Measurements from ENCODE around the gene GIT2. TPM values are rescaled to one million over a fixed set of nuclear protein-coding genes. Genes with fewer than 3 reads are reported as not detected.
"Not testable (repeated sequence)": the region's sequence is repeated elsewhere in the genome, so short reads cannot be mapped to it uniquely, and the experiment has no call there.

GIT2 gene
- total RNA-seq, 1 experiment from 2014 or later = 20.5 TPM

GRCh38 chr12:110006115-110006514, 9.9 kb upstream of the GIT2 start:
- no peak for DNase-seq (ENCODE audit: low read depth)

DNA sequence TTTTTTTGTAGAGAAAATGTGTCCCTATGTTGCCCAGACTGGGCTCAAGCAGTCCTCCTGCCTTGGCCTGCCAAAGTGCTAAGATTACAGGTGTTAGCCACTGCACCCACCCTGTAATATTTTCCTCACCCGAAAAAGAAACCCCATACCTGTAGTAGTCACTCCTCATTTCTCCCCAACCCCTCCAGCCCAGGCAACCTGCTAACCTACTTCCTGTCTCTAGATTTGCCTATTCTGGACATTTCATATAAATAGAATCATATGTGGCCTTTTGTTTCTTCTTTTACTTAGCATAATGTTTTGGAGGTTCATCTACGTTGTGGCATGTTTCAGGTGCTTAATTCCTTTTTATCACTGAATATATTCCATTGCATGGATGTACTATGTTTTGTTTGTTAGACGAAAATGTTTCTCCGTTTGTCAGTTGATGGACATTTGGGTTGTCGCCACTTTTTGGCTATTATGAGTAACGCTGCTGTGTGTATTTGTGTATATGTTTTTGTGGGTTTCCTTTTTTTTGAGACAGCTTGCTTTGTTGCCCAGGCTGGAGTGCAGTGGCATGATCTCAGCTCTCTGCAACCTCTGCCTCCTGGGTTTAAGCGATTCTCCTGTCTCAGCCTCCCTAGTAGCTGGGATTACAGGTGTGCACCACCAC, 9.3 kb upstream of the GIT2 start:
- DNase-seq (ENCODE audit: low read depth) = no peak

GRCh38 chr12:110004598-110004997, 8.4 kb upstream of the GIT2 start:
- DNase-seq (ENCODE audit: low read depth) = no peak

GRCh38 chr12:110002676-110003515, 6.7 kb upstream of the GIT2 start:
- DNase-seq (ENCODE audit: low read depth) = no peak

- peak; percentile 74 for DNase-seq (ENCODE audit: low read depth)
These were observed 5.4 kb upstream of the GIT2 start for GRCh38 chr12:110001596-110001995.

GRCh38 chr12:109999983-110000505, 3.9 kb upstream of the GIT2 start:
- DNase-seq (ENCODE audit: low read depth) = peak; percentile 19

GRCh38 chr12:109999649-109999971, 3.4 kb upstream of the GIT2 start:
- no peak for DNase-seq (ENCODE audit: low read depth)

GRCh38 chr12:109998904-109999648, 2.9 kb upstream of the GIT2 start, which contains the start of gene ANKRD13A:
Gene ANKRD13A (plus strand): TSS chr12:109999430. CDS start chr12:109999689, 259 bp downstream.
- DNase-seq (ENCODE audit: low read depth) = peak; percentile 93

- no peak for DNase-seq (ENCODE audit: low read depth)
These were observed 2.2 kb upstream of the GIT2 start for GRCh38 chr12:109998241-109998903.

GRCh38 chr12:109997393-109997792, 1.2 kb upstream of the GIT2 start:
- no peak for DNase-seq (ENCODE audit: low read depth)

DNA sequence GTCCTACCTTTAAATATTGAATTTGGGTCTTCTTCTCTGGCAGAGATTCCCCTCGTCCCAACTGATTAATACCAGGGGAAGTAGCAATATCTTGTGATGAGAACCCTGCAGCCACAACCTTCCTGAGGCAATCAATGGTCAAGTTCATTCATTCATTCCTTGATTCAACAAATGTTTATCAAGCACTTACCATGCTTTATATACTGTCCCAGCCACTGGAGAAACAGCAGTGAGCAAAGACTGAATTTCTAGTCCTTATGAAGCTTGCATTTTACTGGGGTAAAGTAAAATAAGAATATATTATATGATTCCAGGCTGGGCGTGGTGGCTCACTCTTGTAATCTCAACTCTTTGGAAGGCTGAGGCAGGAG, 300 bp upstream of the GIT2 start:
- DNase-seq (ENCODE audit: low read depth) = no peak

GRCh38 chr12:109995361-109995685, 845 bp downstream of the GIT2 start:
- DNase-seq (ENCODE audit: low read depth) = no peak

- DNase-seq (ENCODE audit: low read depth) = no peak
These were observed 1.6 kb downstream of the GIT2 start for GRCh38 chr12:109994401-109995175.

- no peak for DNase-seq (ENCODE audit: low read depth)
These were observed 3.1 kb downstream of the GIT2 start for GRCh38 chr12:109993091-109993490.

GRCh38 chr12:109991586-109991985, 4.6 kb downstream of the GIT2 start:
- DNase-seq (ENCODE audit: low read depth) = no peak

DNA sequence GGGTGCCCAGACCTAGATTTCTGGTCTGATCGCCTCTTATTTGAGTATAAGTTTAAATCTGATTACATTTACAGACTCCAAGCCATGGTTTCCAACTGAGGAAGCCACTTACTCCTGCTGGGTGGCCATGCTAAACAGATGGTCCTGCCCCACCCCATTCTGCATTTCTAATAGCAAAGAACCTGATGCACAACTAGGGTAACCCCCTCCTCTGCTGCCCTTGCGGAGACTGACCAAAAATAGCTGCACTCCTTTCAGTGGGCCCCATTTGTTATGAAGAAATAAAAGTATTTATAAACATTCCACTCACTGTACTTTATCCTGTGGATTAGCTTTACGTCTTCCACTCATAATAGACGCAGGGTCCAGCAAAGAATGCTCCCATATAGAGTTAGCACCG, 6.8 kb downstream of the GIT2 start:
- no peak for DNase-seq (ENCODE audit: low read depth)

DNA sequence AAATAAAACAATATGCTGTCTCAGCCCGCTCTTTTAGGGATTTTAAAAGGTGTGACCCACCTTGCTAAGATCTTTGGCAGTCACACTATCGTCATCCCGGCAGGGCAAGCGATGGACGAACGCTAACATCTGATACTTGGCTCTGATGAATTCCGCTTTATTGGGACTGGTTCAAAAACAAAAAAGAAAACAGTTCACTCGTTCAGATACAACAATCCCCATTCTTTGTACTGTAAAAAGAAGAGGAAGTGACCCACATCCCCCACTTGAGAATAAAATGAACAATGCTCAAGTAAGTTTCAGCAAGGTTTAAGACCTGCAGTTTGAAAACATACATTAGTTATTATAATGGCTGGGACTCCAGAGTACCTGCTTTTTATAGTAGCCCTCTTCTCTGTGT, 7.3 kb downstream of the GIT2 start:
- DNase-seq (ENCODE audit: low read depth) = no peak

DNA sequence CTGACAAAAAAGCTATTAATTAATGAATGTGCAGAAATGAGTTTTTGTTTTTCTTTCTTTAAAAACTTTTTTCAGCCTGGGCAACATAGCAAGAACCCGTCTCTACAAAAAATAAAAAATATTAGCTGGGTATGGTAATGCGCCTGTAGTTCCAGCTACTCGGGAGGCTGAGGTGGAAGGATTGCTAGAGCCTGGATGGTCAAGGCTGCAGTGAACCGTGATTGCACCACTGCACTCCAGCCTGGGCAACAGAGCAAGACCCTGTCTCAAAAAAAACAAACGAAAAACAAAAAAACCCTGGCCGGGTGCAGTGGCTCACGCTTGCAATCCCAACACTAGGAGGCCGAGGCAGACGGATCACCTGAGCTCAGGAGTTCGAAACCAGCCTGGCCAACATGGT, 7.9 kb downstream of the GIT2 start:
- DNase-seq (ENCODE audit: low read depth) = no peak

- no peak for DNase-seq (ENCODE audit: low read depth)
These were observed 8.6 kb downstream of the GIT2 start for GRCh38 chr12:109987615-109988014.

GRCh38 chr12:109986236-109986635, 9.9 kb downstream of the GIT2 start:
- not testable (repeated sequence) for DNase-seq (ENCODE audit: low read depth)

DNA sequence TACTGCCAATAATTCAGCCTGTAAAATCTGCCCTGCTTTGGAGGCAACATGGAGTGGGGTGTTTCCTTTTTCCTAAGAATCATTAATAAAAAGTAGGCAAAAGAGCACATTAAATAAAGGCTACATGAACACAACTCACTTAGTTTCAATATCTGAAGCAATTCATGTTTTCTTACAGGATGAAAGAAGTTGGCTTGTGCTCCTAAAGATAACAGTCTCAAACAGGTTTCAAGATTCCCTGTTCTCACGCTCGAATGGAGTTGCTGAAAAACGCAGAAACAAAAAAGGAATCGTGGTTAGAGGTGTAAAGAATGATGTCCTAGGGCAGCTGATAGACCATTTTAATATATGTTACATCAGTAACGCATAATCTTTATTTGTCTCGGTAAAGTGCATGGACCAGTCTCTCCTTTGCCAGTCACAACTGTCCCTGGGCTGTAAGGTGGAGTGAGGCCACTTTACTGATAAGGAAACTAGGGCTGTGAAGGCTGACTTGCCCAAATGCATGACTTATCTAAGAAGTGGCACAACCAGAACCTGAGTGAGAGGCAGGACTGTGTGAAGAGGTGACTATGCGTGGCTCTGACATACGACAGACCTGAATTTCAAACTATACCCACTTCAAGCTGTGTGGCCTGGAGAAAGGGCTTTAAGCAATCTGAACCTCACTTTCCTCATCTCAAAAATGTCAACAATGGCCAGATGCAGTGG, 12.6 kb downstream of the GIT2 start:
- no peak for DNase-seq (ENCODE audit: low read depth)
